ENCODE results near the gene B4GALNT2. TPM values are rescaled to one million over a fixed set of nuclear protein-coding genes. Genes with fewer than 3 reads are reported as not detected.

B4GALNT2 gene
- total and polyA plus RNA-seq, 2 donors from 2014 or later: 1.3 to 4.3 TPM

- no peak for DNase-seq
- H3K4me1 ChIP-seq (ENCODE audit: control insufficient read depth in 2 of 3, insufficient read depth in 2 of 3, low read depth in 1 of 3, low read length in 3 of 3): peaks cover 0 to 4% (median 0%) of the 10 kb centered on the region in 3 donors
- H3K27me3 ChIP-seq (ENCODE audit: control insufficient read depth, insufficient read depth, low read length): no peaks in the 10 kb centered on the region
- no peaks in the 10 kb centered on the region for H3K9me3 ChIP-seq (ENCODE audit: control insufficient read depth in 2 of 3, insufficient read depth in 1 of 3, low read length in 3 of 3)
- H3K27ac ChIP-seq (ENCODE audit: low read depth in 2 of 2, low read length in 2 of 2): no peak overlapping the region
- H3K9ac ChIP-seq (ENCODE audit: low read length in 3 of 3): no peak overlapping the region
- no peak for FAIRE-seq
- H3K4me3 ChIP-seq (ENCODE audit: low read length in 3 of 3): no peak overlapping the region
- intact Hi-C loops (cut with DNase I): no loop called here
- no peaks in the 10 kb centered on the region for H3K36me3 ChIP-seq (ENCODE audit: control insufficient read depth in 2 of 3, insufficient read depth in 3 of 3, low read length in 3 of 3)
- no peak for TF ChIP-seq CTCF (IDR thresholded peaks at IDR 0.05; ENCODE audit: borderline replicate concordance, extremely low read depth, insufficient read depth)
These were observed 54.7 kb downstream of the B4GALNT2 start for GRCh38 chr17:49187301-49187700.

- DNase-seq (no peak), FAIRE-seq (no peak)
- H3K36me3 ChIP-seq (ENCODE audit: control insufficient read depth in 2 of 3, insufficient read depth in 3 of 3, low read length in 3 of 3): no peaks in the 10 kb centered on the region
- H3K4me3 ChIP-seq (ENCODE audit: low read length in 3 of 3): no peak overlapping the region
- peaks cover 0 to 4% (median 0%) of the 10 kb centered on the region in 3 donors for H3K4me1 ChIP-seq (ENCODE audit: control insufficient read depth in 2 of 3, insufficient read depth in 2 of 3, low read depth in 1 of 3, low read length in 3 of 3)
- no peaks in the 10 kb centered on the region for H3K9me3 ChIP-seq (ENCODE audit: control insufficient read depth in 2 of 3, insufficient read depth in 1 of 3, low read length in 3 of 3)
- H3K9ac ChIP-seq (ENCODE audit: low read length in 3 of 3): no peak overlapping the region
- no peak for TF ChIP-seq CTCF (IDR thresholded peaks at IDR 0.05; ENCODE audit: borderline replicate concordance, extremely low read depth, insufficient read depth)
- no peak overlapping the region for H3K27ac ChIP-seq (ENCODE audit: low read depth in 2 of 2, low read length in 2 of 2)
- no peaks in the 10 kb centered on the region for H3K27me3 ChIP-seq (ENCODE audit: control insufficient read depth, insufficient read depth, low read length)
- intact Hi-C loops (cut with DNase I): no loop called here
These were observed 58.4 kb downstream of the B4GALNT2 start for GRCh38 chr17:49190932-49191331.

- no peak for TF ChIP-seq CTCF (IDR thresholded peaks at IDR 0.05; ENCODE audit: borderline replicate concordance, extremely low read depth, insufficient read depth)
- peak overlapping the region; percentile 9 to 96 (median 87) for H3K9ac ChIP-seq (ENCODE audit: low read length in 3 of 3)
- no peak for DNase-seq
- no peak for FAIRE-seq
- H3K4me3 ChIP-seq (ENCODE audit: low read length in 3 of 3): peak overlapping the region; percentile 67 to 96 (median 91)
- H3K27me3 ChIP-seq (ENCODE audit: control insufficient read depth, insufficient read depth, low read length): no peaks in the 10 kb centered on the region
- intact Hi-C loops (cut with DNase I): no loop called here
- peak overlapping the region; percentile 98 to 100 for H3K27ac ChIP-seq (ENCODE audit: low read depth in 2 of 2, low read length in 2 of 2)
- peaks cover 0 to 4% (median 0%) of the 10 kb centered on the region in 3 donors for H3K4me1 ChIP-seq (ENCODE audit: control insufficient read depth in 2 of 3, insufficient read depth in 2 of 3, low read depth in 1 of 3, low read length in 3 of 3)
- no peaks in the 10 kb centered on the region for H3K9me3 ChIP-seq (ENCODE audit: control insufficient read depth in 2 of 3, insufficient read depth in 1 of 3, low read length in 3 of 3)
- H3K36me3 ChIP-seq (ENCODE audit: control insufficient read depth in 2 of 3, insufficient read depth in 3 of 3, low read length in 3 of 3): no peaks in the 10 kb centered on the region
These were observed 58.9 kb downstream of the B4GALNT2 start for GRCh38 chr17:49191409-49191916.

Measured in kidney (tissue), 14 donors.